Activated naive CD4-positive, alpha-beta T cell treated with anti-CD3 and anti-CD28 coated beads, Interleukin-2, amount 50 U/mL, for 16 hours (primary cell): ENCODE data around the gene SIGLEC12.

ENCODE experiments used
- DNase-seq: peaks from one replicate; pipeline ENCODE4 v3.0.0-alpha.2; 2020

SIGLEC12 gene

GRCh38 chr19:51501594-51502263 is at the start of gene SIGLEC12:
SIGLEC12 (minus strand) TSS chr19:51501800; CDS start chr19:51501733, 67 bp downstream.
- no peak for DNase-seq

DNA sequence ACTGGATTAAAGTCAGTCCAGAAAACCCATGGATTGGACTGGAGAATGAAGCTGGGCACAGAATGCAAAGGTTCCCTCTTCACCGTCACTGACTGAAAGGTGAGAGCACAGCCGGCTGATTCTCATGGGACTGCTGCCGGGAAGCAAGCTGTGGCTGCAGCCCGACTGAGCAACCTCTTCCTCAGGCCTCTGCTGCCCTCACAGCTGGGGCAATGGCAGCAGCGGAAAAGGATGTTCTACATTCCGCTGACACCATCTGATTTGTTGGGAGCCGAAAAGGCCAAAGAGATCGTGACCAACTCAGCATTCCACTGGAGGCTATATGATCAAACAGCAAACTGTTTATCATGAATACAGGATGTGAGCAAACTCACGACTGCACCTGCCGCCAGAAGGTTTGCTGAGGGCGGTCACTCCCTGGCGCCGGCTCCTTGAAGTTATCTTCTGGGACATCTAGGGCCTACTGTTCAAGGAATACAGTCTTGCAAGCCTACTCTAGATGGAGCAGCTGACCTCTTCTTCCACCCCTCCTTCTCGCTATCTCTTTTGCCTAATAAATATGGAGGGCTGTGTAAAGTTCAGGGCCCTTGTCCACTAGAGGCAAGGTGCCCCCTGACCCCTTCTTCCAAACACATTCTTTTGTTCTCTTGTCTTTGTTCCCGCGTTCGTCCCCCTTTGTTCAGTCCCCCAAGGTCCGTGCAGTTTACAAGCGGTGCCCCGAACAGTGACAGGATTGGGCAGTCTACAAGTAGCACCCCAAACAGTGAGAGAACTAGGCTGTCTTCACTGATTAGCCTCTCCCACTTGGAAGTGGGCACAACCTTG is 49.5 kb upstream of the SIGLEC12 start:
- DNase-seq, result no peak

GRCh38 chr19:51549533-51550324 is 48.1 kb upstream of the SIGLEC12 start:
- DNase-seq, result no peak

DNA sequence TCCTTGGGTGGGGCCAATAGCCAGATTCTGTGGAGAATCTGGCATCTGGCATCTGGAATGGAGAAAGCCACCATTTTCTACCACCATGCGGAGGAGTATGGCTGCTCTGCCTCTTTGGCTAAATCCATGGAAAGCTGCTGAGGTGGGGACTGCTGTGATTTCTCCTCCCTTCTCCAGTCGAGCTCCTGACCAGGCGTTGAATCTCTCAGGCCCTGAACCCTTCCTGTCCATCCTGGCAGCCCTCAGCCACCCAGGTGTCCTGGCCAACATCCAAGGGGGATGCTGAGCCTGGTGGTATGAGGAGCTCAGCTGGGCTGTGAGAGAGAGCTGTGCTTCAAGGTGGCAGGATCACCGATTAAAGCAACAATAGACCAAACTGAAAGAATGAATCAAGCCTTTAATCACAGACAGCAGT is 47.3 kb upstream of the SIGLEC12 start:
- no peak for DNase-seq

GRCh38 chr19:51548213-51548651 is 46.6 kb upstream of the SIGLEC12 start:
- no peak for DNase-seq

DNA sequence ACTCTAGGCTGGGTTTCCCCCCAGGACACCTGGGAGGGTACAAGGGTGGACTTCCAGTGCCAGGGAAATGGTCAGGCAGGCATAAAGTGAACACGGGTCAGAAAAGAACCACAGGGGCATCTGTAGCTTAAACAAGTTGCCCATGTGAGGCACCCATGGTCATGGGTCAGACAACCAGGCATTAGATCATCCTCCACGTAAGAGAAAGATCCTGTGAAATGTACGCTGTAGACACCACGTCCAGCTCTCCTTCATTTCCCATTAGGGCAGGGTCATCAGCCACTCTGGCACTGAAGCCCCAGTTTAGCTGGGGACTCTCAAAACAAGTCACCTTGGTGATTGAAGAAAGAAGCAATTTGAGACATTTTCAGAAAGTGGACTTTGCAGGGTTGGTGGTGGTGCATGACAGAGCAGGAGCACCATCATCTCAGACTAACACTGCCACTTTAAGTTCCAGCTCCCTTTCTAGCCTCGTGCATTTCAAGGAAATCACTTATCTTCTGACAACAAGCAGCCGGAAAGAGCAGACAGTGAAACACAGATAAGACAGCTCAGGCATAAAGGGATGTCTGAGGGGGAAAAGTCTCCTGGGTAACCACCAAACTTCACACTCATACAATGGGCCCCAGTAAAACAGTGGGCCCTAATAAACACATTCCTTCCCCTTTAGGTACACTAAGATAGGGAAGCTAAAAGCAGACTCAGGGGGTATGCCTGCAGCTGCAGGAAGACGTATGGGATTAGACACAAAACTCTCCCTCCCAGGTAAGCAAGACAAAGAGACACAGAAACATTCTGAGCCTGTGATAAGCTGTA is 46.0 kb upstream of the SIGLEC12 start:
- DNase-seq, result no peak

DNA sequence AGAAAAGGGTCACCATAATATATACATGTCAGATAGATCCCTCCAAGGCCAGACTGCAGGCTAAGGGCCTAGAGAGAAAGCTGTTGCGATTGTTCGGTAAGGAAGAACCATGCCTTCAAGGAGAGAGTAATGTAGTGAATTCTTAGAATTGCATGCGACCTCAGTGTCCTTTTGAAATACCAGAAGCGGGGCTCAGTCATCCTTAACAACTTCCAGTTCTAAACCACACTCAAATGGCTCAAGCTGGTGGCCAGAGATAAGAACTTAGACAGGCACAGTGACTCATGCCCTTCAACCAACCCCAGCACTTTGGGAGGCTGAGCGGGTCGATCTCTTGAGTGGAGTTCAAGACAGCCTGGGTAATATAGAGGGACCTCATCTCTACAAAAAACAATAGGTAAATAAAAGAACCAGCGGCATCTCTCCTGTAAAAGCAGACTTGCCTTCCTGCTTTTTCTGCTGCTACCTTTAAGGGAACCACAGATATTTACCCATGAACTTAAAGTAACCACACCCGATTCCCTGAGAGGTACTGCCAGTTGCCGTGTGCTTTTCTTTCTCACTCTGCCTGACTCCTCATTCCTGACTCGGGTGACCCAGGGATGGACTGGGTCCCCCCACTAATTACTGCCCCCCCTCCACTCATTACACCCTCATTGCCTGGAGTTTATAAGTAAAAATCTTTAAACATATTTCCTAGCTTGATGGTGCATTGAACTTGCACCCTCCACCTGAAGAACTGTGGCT is 45.2 kb upstream of the SIGLEC12 start:
- DNase-seq, result no peak

GRCh38 chr19:51546107-51546649 is 44.6 kb upstream of the SIGLEC12 start:
- DNase-seq, result no peak

GRCh38 chr19:51544038-51544437 is 42.4 kb upstream of the SIGLEC12 start:
- no peak for DNase-seq

DNA sequence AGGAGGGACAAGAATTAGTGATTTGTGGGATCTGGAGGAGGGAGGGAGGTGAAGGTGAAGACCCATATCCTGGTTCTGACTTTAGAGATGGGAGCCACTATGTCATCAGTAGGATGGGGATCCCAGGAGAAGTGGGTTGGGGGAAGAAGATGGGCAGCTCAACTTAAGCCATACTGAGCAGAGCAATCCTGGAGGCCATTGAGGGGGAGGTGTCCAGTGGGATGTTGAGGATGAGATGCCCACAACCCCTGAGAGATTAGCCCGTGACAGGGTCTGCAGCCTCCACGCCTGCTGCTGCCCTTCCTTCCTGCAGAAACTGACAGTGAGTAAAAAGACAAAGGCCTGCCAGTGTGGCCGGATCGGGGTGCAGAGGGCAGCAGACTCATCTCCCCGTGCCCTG is 41.1 kb upstream of the SIGLEC12 start:
- DNase-seq, result no peak

- DNase-seq, result no peak
Observed at GRCh38 chr19:51541458-51542357, 40.1 kb upstream of the SIGLEC12 start.

GRCh38 chr19:51539821-51540366 is 38.3 kb upstream of the SIGLEC12 start:
- no peak for DNase-seq

GRCh38 chr19:51535535-51535934 is 33.9 kb upstream of the SIGLEC12 start:
- DNase-seq, result no peak

DNA sequence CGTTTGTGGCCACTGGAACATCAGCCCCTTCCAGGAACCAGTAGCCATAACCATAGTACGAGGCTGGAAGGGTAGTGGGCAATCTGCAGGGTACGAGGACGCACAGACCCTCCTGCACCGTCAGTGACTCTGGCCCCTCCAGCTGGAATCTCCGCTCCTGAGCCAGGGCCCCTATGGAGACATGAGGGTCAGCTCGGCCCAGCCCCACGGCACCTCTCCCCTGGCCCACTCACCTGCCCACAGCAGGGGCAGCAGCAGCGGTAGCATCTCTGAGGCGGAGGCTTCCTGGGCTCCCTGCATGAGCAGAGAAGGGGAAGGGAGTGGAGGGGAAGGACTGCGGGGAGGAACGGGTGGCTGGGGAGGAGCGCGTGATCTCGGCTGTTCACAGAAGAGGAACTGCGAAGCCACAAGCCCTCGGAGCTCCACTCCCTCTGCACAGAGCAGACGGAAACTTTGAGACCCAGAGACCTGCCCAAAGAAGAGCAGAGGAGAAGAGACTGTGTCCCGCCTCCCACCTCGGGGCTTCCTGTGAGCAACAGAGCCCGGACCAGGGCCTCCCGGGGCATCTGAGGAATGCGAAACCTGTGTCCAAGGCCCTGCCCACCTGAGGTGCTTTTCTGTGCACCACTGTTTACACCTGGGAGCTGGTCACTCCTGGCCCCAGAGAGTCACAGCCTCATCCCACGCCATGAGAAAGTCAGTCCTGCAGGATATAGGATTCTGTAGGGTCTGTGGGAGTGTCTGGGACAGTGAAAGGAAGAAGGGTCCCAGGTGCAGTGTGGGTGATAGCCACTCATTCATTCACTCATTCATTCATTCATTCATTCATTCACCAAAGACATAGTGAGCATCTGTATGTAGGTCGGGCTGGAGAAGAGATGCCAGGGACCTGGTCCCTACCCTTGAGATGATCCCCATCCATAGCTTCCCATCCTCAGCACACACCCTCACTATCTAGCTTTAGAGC is 30.0 kb upstream of the SIGLEC12 start, which contains the start of gene SIGLEC6:
SIGLEC6 (minus strand) TSS at position 322 of the 967 bp plus-strand sequence; CDS start at position 300, 22 bp downstream.
- DNase-seq, result no peak

DNA sequence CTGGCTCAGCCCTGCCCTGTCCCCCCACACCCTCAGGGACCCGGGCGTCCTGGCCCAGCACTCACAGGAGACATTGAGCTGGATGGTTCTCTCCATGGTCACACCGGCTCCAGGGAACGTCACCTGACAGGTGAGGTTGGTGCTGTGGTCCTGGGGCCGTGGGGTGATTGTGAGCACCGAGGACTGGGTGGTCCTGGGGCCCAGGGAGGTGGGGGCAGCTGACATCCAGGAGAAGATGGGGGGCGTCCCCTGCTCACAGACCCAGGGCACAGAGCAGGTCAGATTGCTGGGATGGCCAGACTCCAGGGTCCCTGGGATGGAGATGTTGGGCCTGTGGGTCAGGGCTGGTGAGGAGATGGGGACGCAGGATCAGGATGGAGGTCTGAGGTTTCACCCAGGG is 29.0 kb upstream of the SIGLEC12 start:
- DNase-seq, result no peak

DNA sequence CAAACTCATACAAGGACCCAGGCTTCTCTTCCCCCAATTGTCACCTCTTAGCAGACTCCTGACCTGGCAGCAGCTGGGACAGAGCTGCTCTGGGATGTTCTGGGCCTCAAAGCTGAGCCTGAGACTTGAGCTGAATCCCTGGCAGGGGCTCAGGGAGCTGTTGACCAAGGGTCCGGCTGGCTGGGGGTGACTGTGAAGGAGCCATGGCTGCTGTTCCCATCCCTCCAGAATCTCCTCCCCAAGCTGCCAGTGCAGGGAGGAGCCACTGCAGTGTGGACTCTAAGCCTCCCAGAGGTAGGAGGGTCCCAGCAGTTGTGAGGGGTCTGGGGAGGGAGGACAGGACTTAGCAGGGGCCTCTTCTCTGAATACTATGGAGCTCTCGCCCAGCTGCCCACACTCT is 27.7 kb upstream of the SIGLEC12 start:
- no peak for DNase-seq

GRCh38 chr19:51525651-51526050 is 24.1 kb upstream of the SIGLEC12 start:
- no peak for DNase-seq

DNA sequence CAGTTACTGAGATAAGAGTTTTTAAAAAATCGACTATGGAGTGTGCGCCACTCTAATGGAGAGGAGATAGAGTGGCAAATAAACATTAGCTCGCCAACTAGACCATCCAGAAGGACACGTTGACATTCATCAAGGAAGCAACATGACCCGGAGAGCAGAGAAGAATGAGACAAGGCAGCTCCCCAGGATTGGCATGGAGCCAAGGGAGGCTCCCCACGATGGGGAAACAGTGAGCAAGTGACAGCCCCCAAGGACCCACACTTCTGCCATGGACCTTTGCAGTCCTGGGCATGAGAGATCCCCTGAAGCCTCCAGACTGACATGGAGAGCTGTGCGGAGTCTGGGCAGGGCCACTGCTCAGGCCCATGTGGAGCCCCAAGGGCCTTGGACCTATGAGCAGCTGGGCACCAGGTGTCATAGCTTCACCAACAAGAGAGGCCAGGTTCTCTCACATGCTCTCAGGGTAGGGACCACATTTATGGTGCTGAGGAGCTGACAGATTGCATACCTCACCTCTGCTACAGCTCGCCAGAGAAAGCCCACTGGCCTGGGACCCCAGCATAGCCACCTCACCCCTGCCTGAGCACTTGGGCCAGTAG is 23.2 kb upstream of the SIGLEC12 start:
- no peak for DNase-seq
